Measurements from ENCODE around the gene FNDC1. TPM values are rescaled to one million over a fixed set of nuclear protein-coding genes. Genes with fewer than 3 reads are reported as not detected.
"Not testable (repeated sequence)": the region's sequence is repeated elsewhere in the genome, so short reads cannot be mapped to it uniquely, and the experiment has no call there.

FNDC1 gene
- total and polyA plus RNA-seq, 3 donors from 2014 or later = 0.87 to 4.9 (median 1.7) TPM

DNA sequence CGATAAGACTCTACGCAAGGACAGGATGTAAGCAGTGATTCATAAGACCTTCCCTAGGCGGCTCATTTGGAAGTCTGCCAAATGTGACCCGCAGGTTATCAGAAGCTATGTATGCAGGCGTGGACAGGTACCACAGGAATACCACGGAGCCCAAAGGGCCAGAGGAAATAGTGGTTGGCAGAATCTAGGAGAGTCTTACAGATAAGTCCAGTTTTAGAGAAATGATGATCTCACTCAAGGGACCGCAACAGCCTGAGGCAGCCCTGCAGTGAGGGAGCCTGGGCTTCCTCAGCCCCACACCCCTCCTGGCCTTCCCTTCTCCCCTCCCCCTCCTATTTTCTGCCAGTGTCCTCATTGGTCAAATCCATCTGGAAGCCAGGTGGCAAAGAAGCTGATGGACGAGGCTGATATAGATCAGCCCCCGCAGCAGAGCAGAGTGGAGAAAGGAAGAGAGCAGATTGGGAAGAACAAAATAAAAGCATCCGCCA lies 110.6 kb downstream of the FNDC1 start:
- no peak for TF ChIP-seq POLR2A (IDR thresholded peaks at IDR 0.05)
- TF ChIP-seq, protein P1, sequence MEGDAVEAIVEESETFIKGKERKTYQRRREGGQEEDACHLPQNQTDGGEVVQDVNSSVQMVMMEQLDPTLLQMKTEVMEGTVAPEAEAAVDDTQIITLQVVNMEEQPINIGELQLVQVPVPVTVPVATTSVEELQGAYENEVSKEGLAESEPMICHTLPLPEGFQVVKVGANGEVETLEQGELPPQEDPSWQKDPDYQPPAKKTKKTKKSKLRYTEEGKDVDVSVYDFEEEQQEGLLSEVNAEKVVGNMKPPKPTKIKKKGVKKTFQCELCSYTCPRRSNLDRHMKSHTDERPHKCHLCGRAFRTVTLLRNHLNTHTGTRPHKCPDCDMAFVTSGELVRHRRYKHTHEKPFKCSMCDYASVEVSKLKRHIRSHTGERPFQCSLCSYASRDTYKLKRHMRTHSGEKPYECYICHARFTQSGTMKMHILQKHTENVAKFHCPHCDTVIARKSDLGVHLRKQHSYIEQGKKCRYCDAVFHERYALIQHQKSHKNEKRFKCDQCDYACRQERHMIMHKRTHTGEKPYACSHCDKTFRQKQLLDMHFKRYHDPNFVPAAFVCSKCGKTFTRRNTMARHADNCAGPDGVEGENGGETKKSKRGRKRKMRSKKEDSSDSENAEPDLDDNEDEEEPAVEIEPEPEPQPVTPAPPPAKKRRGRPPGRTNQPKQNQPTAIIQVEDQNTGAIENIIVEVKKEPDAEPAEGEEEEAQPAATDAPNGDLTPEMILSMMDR (IDR thresholded peaks at IDR 0.05) = no peak
- DNase-seq = no peak
- H3K4me3 ChIP-seq = no peak overlapping the region
- WGBS, 2 donors = 47 to 56% methylated on average over 10 of the region's 10 CpGs
- no peaks in the 10 kb centered on the region for H3K9me3 ChIP-seq
- no peak overlapping the region for H3K27ac ChIP-seq
- H3K4me1 ChIP-seq = no peaks in the 10 kb centered on the region
- H3K27me3 ChIP-seq = no peaks in the 10 kb centered on the region
- intact Hi-C loops (cut with DNase I; ENCODE audit: low total_unique reads) = no loop called here
- no peaks in the 10 kb centered on the region for H3K36me3 ChIP-seq (ENCODE audit: low read depth, missing control alignments)

DNA sequence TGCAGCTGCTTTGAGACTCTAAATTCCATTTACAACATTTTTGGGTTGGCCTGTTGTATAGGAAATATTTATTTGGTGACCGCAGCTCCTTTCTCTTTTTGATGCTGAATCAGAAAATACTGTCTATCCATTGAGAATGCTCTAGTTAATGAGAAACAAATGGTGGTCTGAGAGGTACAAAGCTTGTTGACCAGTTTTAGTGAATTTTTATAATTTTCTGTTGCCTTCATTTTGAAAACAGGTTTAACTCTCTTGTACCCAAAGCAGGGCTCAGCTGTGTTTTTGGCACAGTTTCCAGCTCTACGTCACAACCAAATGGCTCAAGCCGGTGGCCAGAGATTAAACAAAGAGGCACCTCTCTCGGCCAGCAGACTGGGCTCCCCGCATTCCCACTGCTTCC lies 113.2 kb downstream of the FNDC1 start:
- Histone ChIP-seq H3K27me3 (no peaks in the 10 kb centered on the region), H3K36me3 (ENCODE audit: low read depth, missing control alignments) (no peaks in the 10 kb centered on the region), H3K9me3 (no peaks in the 10 kb centered on the region), H3K4me3 (no peak overlapping the region), H3K4me1 (no peaks in the 10 kb centered on the region), H3K27ac (no peak overlapping the region)
- WGBS, 2 donors = 37 to 64% methylated on average over 5 of the region's 5 CpGs
- intact Hi-C loops (cut with DNase I; ENCODE audit: low total_unique reads) = no loop called here
- TF ChIP-seq POLR2A (IDR thresholded peaks at IDR 0.05) = no peak
- TF ChIP-seq, protein P1 (IDR thresholded peaks at IDR 0.05) = no peak
- no peak for DNase-seq

DNA sequence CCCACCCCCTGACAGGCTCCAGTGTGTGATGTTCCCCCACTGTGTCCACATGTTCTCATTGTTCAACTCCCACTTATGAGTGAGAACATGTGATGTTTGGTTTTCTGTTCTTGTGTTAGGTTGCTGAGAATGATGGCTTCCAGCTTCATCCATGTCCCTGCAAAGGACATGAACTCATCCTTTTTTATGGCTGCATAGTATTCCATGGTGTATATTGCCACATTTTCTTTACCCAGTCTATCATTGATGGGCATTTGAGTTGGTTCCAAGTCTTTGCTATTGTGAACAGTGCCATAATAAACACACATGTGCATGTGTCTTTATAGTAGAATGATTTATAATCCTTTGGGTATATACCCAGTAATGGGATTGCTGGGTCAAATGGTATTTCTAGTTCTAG lies 115.5 kb downstream of the FNDC1 start:
- H3K27me3 ChIP-seq; intact Hi-C loops (cut with DNase I; ENCODE audit: low total_unique reads); H3K27ac ChIP-seq; H3K4me3 ChIP-seq; H3K36me3 ChIP-seq (ENCODE audit: low read depth, missing control alignments); H3K9me3 ChIP-seq; H3K4me1 ChIP-seq; DNase-seq: not testable (repeated sequence)

DNA sequence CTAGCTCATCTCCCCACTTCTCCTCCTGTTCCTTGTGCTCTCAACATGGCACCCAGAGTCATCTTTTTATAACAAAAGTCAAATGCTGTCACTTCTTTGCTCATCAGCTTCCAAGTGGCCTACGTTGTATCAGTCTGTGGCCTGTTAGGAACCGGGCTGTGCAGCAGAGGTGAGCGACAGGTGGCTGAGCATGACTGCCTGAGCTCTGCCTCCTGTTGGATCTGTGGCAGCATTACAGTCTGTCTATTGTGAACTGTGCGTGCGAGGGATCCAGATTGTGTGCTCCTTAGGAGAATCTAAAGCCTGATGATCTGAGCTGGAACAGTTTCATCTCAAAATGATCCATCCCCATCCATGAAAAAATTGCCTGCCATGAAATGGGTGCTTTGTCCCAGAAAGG lies 129.6 kb downstream of the FNDC1 start:
- DNase-seq = no peak
- Histone ChIP-seq H3K36me3 (ENCODE audit: low read depth, missing control alignments) (no peaks in the 10 kb centered on the region), H3K4me3 (no peak overlapping the region), H3K4me1 (no peaks in the 10 kb centered on the region), H3K9me3 (no peaks in the 10 kb centered on the region), H3K27ac (no peak overlapping the region), H3K27me3 (no peaks in the 10 kb centered on the region)
- intact Hi-C loops (cut with DNase I; ENCODE audit: low total_unique reads) = no loop called here
- TF ChIP-seq POLR2A (IDR thresholded peaks at IDR 0.05) = no peak
- TF ChIP-seq, protein P1 (IDR thresholded peaks at IDR 0.05) = no peak
- WGBS, 2 donors = 93 to 94% methylated on average over 5 of the region's 5 CpGs

DNA sequence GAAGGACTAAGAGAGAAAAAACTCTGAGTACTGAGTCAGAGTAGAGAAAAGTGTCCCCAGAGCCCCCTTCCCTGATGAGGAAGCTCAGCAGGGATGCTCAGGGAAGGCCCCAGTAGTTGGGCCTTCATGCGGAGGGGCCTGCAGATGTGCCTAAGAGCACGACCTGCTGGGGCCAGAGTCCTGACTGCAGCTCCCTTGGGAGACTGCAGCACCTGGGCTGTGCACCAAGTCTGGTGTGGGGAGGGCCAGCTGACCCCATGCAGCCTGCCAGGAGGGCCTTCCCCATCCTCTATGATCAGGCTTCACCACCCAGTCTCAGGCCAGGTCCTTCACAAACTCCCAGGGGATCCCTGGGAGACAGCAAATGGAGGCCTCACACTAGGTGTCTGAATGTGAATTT lies 130.4 kb downstream of the FNDC1 start:
- WGBS, 2 donors = 83 to 90% methylated on average over 1 to 2 of the region's 2 CpGs
- no peaks in the 10 kb centered on the region for H3K27me3 ChIP-seq
- no peak overlapping the region for H3K27ac ChIP-seq
- DNase-seq = no peak
- no peak for TF ChIP-seq POLR2A (IDR thresholded peaks at IDR 0.05)
- TF ChIP-seq, protein P1 (IDR thresholded peaks at IDR 0.05) = no peak
- intact Hi-C loops (cut with DNase I; ENCODE audit: low total_unique reads) = no loop called here
- no peaks in the 10 kb centered on the region for H3K9me3 ChIP-seq
- no peaks in the 10 kb centered on the region for H3K36me3 ChIP-seq (ENCODE audit: low read depth, missing control alignments)
- H3K4me1 ChIP-seq = no peaks in the 10 kb centered on the region
- H3K4me3 ChIP-seq = no peak overlapping the region
